Stomach (tissue), 9 donors: ENCODE results near the gene CYP20A1. TPM values are rescaled to one million over a fixed set of nuclear protein-coding genes. Genes with fewer than 3 reads are reported as not detected.
"Not testable (repeated sequence)": the region's sequence is repeated elsewhere in the genome, so short reads cannot be mapped to it uniquely, and the experiment has no call there.

Experiments
- DNase-seq, 2 donors: peaks; one replicate each; pipeline versions ENCODE4 v3.0.0 to v3.0.0-alpha.2; 2013 to 2019
- H3K27ac ChIP-seq, 5 donors: fragments of 200-600 bp in 4 of 5; sonication (generic) in 4 of 5; one replicate each; pipeline ENCODE4 v1.5.1; 2013 to 2019; ENCODE audit warnings: mild to moderate bottlenecking in 1 of 5, moderate library complexity in 1 of 5
- H3K27me3 ChIP-seq, 3 donors: fragments of 200-600 bp; sonication (generic); one replicate each; pipeline ENCODE4 v1.5.1; 2017 to 2019; ENCODE audit warnings: mixed run types in 1 of 3
- H3K36me3 ChIP-seq, 4 donors: fragments of 200-600 bp; sonication (generic); 1 replicate in 3 of 4; 2 replicates in 1 of 4; pipeline ENCODE4 v1.5.1; 2016 to 2019
- H3K4me1 ChIP-seq, 4 donors: fragments of 200-600 bp; sonication (generic); one replicate each; pipeline ENCODE4 v1.5.1; 2016 to 2019
- H3K4me3 ChIP-seq, 4 donors: fragments of 200-600 bp; sonication (generic) in 3 of 4; one replicate each; pipeline ENCODE4 v1.5.1; 2016 to 2019; ENCODE audit warnings: mild to moderate bottlenecking in 1 of 4
- H3K9me3 ChIP-seq, 4 donors: fragments of 200-600 bp; sonication (generic); one replicate each; pipeline ENCODE4 v1.5.1; 2016 to 2019
- EP300 ChIP-seq: sonication (generic); formaldehyde crosslinking; IDR thresholded peaks from one replicate; pipeline ENCODE4 v1.6.1; 2017; ENCODE audit warnings: antibody characterized with exemption
- POLR2A ChIP-seq, 4 donors: fragments of 450-650 bp; IDR thresholded peaks; one replicate each; pipeline ENCODE4 v1.6.1; 2016; ENCODE audit warnings: antibody characterized with exemption in 4 of 4, control low read depth in 2 of 4, mild to moderate bottlenecking in 1 of 4, moderate library complexity in 1 of 4
- POLR2AphosphoS5 ChIP-seq, 3 donors: sonication (generic); formaldehyde crosslinking; IDR thresholded peaks; one replicate each; pipeline ENCODE4 v1.6.1; 2016; ENCODE audit warnings: antibody characterized with exemption in 3 of 3
- WGBS, 5 donors: extraction: QIAGEN DNeasy Blood & Tissue Kit in 3 of 5; methylation state at CpG; one replicate each; pipeline versions ENCODE4 v1.1.5 to v1.1.7; 2013 to 2018; 5-methylcytosine and 5-hydroxymethylcytosine counted together
- intact Hi-C: fragments of 100-400 bp; cut with DNase I; formaldehyde crosslinking; loops from one replicate; pipeline ENCODE4 v1.15.1; 2023; ENCODE audit warnings: low total_unique reads
- polyA plus RNA-seq, 3 donors: library from polyadenylated mRNA; stranded (reverse); fragments of 200-250 nt; gene quantifications; one replicate each; pipeline ENCODE4 v1.2.3, GENCODE V29; 2013
- total RNA-seq, 5 donors: library from RNA; depleted of rRNA; stranded (reverse); fragments of >200 nt; gene quantifications; one replicate each; pipeline versions ENCODE4 v1.1.0 to v1.2.3, GENCODE V29; 2014 to 2016
- TF ChIP-seq, protein P1 (sequence below), 7 experiments: fragments of 450-650 bp in 4 of 7; fragments of 200-600 bp in 3 of 7; sonication (generic) in 3 of 7; IDR thresholded peaks; one replicate each; pipeline ENCODE4 v1.5.1; 2016 to 2019; ENCODE audit warnings: antibody characterized with exemption in 7 of 7, control low read depth in 2 of 7, mild to moderate bottlenecking in 1 of 7
- donor health status: healthy with polysubstance abuse.
- donor health status: Bipolar disorder and iron deficiency.
- donor health status: healthy.

Gene CYP20A1
- total and polyA plus RNA-seq, 8 donors, result 3.8 to 56.7 (median 9.9) TPM

DNA sequence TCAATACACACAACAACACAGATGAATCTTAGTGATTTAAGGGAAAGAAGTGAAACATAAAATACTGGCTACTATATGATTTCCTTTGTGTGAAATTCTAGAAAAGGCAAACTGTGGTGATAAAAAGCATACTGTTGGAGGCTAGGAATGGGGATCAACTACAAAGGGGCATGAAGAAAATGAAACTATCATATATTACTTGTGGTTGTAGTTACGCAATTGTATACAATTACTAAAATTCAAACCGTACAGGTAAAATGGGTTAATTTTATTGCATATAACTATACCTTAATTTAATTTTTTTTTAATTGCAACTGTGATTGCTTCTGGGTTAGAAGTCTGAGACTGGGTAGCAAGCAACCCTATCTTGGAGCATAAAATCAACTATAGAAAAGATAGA, 47.7 kb downstream of the CYP20A1 start:
- no peaks in the 10 kb centered on the region for H3K27me3 ChIP-seq
- intact Hi-C loops, result no loop called here
- TF ChIP-seq POLR2A (IDR thresholded peaks at IDR 0.05) (no peak), EP300 (no peak), POLR2AphosphoS5 (IDR thresholded peaks at IDR 0.05) (no peak)
- TF ChIP-seq, protein P1, sequence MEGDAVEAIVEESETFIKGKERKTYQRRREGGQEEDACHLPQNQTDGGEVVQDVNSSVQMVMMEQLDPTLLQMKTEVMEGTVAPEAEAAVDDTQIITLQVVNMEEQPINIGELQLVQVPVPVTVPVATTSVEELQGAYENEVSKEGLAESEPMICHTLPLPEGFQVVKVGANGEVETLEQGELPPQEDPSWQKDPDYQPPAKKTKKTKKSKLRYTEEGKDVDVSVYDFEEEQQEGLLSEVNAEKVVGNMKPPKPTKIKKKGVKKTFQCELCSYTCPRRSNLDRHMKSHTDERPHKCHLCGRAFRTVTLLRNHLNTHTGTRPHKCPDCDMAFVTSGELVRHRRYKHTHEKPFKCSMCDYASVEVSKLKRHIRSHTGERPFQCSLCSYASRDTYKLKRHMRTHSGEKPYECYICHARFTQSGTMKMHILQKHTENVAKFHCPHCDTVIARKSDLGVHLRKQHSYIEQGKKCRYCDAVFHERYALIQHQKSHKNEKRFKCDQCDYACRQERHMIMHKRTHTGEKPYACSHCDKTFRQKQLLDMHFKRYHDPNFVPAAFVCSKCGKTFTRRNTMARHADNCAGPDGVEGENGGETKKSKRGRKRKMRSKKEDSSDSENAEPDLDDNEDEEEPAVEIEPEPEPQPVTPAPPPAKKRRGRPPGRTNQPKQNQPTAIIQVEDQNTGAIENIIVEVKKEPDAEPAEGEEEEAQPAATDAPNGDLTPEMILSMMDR (IDR thresholded peaks at IDR 0.05), result no peak
- no peak overlapping the region for H3K27ac ChIP-seq
- no peaks in the 10 kb centered on the region for H3K4me1 ChIP-seq
- H3K9me3 ChIP-seq, result no peaks in the 10 kb centered on the region
- H3K36me3 ChIP-seq, result peaks cover 29 to 94% (median 90%) of the 10 kb centered on the region in 4 donors
- no peak for DNase-seq
- 89 to 98% (median 96%) methylated on average over 2 of the region's 2 CpGs for WGBS, 5 donors
- H3K4me3 ChIP-seq, result no peak overlapping the region

DNA sequence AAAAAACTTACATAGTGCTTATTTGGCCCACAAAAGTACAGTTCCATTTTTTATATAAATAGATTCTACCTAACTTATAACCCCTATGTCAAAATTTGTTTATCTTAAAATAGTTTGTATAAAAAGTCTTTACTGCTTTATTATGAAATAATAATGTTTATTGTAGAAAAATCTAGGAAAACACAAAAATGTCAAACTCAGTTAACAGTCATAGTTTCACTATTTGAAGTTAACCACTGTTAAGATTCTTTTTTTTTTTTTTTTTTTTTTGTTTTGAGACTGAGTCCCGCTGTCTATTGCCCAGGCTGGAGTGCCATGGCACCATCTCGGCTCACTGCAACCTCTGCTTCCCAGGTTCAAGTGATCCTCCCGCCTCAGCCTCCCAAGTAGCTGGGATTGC, 62.8 kb downstream of the CYP20A1 start:
- Histone ChIP-seq H3K27ac (no peak overlapping the region), H3K4me1 (no peaks in the 10 kb centered on the region), H3K27me3 (no peaks in the 10 kb centered on the region), H3K36me3 (peaks cover 8 to 74% (median 67%) of the 10 kb centered on the region in 4 donors), H3K4me3 (no peak overlapping the region), H3K9me3 (no peaks in the 10 kb centered on the region)
- TF ChIP-seq EP300, result no peak
- TF ChIP-seq POLR2A (IDR thresholded peaks at IDR 0.05), result no peak
- TF ChIP-seq, protein P1 (IDR thresholded peaks at IDR 0.05), result no peak
- no peak for TF ChIP-seq POLR2AphosphoS5 (IDR thresholded peaks at IDR 0.05)
- no peak for DNase-seq
- intact Hi-C loops, result no loop called here
- 94 to 100% (median 95%) methylated on average over 3 of the region's 3 CpGs for WGBS, 5 donors

DNA sequence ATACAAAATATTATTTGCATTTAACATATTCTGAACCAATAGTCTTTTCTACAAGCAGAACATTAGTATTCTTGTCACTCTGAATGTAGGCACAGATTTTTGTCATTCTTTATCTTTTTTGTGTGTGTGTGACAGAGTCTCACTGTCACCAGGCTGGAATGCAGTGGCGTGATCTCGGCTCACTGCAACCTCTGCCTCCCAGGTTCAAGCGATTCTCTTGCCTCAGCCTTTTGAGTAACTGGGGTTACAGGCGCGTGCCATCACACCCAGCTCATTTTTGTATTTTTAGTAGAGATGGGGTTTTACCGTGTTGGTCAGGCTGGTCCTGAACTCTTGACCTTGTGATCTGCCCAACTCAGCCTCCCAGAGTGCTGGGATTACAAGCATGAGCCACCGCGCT, 63.8 kb downstream of the CYP20A1 start:
- intact Hi-C loops, H3K4me1 ChIP-seq, H3K4me3 ChIP-seq, H3K27ac ChIP-seq, H3K9me3 ChIP-seq, DNase-seq, H3K27me3 ChIP-seq: not testable (repeated sequence)
- peaks cover 4 to 73% (median 60%) of the 10 kb centered on the region in 4 donors for H3K36me3 ChIP-seq
- WGBS, 5 donors, result 93 to 99% (median 96%) methylated on average over 8 of the region's 8 CpGs

DNA sequence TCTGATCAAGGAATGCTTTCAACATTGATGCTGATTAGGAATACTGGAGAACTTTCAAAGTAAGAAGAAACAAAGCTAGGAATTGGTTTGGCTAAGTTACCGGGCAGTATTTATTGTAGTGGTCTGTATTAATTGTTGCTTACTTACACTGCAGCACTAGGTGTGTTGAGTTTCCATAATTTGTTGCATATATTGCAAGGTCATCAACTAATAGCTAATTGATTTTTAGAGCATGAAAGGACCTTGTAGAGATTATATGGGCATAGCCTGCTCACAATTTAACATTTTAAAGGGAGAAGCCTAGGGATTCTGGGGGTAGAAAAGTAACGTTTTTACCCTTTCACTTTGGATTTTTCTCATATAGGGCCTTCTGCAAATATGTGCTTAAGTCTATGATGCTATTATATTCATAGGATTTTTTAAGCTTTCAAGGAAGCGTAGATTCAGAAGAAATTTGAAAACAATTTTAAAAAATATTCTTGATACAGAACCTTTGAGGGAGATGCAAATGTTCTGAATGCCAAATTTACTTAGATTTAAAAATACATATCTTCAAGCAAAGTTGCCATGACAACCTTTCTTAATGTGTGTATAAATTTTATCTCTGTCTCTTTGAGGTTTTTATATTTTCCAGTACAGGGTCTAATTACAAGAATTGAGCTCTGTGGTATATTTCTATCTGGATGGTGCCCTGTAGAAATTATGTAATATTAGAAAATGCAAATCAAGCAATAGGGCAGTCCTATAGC, 72.0 kb downstream of the CYP20A1 start:
- Histone ChIP-seq H3K27me3 (no peaks in the 10 kb centered on the region), H3K27ac (no peak overlapping the region), H3K4me1 (no peaks in the 10 kb centered on the region), H3K9me3 (no peaks in the 10 kb centered on the region), H3K36me3 (peaks cover 0 to 21% (median 10%) of the 10 kb centered on the region in 4 donors), H3K4me3 (no peak overlapping the region)
- WGBS, 5 donors, result 89 to 95% (median 92%) methylated on average over 3 of the region's 3 CpGs
- intact Hi-C loops, result no loop called here
- TF ChIP-seq POLR2AphosphoS5 (IDR thresholded peaks at IDR 0.05) (no peak), POLR2A (IDR thresholded peaks at IDR 0.05) (no peak), EP300 (no peak)
- TF ChIP-seq, protein P1 (IDR thresholded peaks at IDR 0.05), result no peak
- no peak for DNase-seq

DNA sequence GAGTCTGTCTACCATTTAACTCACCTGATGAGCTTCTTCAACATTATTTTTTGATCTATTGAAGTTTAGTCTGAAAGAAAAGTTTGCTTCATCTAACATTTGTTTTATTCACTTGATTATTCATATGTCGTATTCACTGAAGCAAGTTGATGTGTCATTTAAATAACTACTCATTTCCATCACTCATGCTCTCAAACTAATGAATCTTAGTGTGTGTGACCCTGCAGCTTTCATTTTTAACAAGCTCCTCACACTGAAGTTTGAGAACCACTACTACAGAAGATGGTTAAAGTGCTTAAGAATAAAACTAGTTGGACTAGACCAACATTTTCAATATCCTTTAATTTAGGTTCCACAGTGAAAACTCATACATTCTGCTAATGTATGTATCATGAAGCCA, 87.5 kb downstream of the CYP20A1 start:
- H3K9me3 ChIP-seq, result no peaks in the 10 kb centered on the region
- DNase-seq, result no peak
- H3K27ac ChIP-seq, result no peak overlapping the region
- 78 to 90% (median 81%) methylated on average over 1 of the region's 1 CpG for WGBS, 5 donors
- no peak overlapping the region for H3K4me3 ChIP-seq
- H3K36me3 ChIP-seq, result no peaks in the 10 kb centered on the region
- H3K27me3 ChIP-seq, result no peaks in the 10 kb centered on the region
- intact Hi-C loops, result no loop called here
- TF ChIP-seq, protein P1 (IDR thresholded peaks at IDR 0.05), result no peak
- H3K4me1 ChIP-seq, result peaks cover 0 to 33% (median 16%) of the 10 kb centered on the region in 4 donors
